Astrocyte of the cerebellum (primary cell): ENCODE results near the gene ARID3B.
A peak's percentile ranks its signal among the peaks of the same experiment; 100 is the strongest.

Experiments
- DNase-seq: peaks from one replicate; pipeline ENCODE4 v3.0.0-alpha.2; 2011; ENCODE audit warnings: low read depth
- H3K4me3 ChIP-seq: 2 replicates; pipeline ENCODE4 v1.5.1; 2011; ENCODE audit warnings: mild to moderate bottlenecking, low read depth, low read length, moderate library complexity
- in situ Hi-C: cut with HindIII; loops from 2 replicates; pipeline ENCODE4 v1.10.0; 2017; ENCODE audit warnings: low sequenced_read_pairs
- TF ChIP-seq, protein P1 (sequence below): IDR thresholded peaks from 2 replicates; pipeline ENCODE4 v1.5.1; 2012; ENCODE audit warnings: low read length, low read depth, moderate library complexity, mild to moderate bottlenecking; ENCODE audit errors: missing control alignments

The ARID3B gene

DNA sequence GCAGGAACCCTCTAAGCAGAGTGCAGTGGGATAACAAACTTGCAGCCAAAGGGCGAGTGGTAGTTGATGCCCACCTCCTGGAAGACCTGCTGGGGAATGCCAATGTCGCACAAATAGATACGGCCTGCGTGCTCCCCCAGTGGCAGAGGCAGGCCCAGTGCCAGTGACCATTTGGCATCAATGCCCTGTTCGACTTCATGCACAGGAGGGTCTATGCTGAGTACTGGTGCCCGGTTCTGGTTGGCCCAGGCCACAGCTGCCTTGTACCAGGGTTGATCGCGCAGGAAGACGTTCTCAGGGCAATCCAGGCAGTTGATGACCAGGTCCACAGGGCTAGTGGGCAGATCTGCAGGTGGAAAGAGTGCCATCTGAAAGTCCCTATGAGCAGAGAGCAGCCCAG, 91.6 kb downstream of the ARID3B start:
- no peak for DNase-seq
- no peak overlapping the region for H3K4me3 ChIP-seq
- TF ChIP-seq, protein P1, sequence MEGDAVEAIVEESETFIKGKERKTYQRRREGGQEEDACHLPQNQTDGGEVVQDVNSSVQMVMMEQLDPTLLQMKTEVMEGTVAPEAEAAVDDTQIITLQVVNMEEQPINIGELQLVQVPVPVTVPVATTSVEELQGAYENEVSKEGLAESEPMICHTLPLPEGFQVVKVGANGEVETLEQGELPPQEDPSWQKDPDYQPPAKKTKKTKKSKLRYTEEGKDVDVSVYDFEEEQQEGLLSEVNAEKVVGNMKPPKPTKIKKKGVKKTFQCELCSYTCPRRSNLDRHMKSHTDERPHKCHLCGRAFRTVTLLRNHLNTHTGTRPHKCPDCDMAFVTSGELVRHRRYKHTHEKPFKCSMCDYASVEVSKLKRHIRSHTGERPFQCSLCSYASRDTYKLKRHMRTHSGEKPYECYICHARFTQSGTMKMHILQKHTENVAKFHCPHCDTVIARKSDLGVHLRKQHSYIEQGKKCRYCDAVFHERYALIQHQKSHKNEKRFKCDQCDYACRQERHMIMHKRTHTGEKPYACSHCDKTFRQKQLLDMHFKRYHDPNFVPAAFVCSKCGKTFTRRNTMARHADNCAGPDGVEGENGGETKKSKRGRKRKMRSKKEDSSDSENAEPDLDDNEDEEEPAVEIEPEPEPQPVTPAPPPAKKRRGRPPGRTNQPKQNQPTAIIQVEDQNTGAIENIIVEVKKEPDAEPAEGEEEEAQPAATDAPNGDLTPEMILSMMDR: no peak
- in situ Hi-C loops: loop anchor here (5.0 to 10.0 kb wide), 3 partner anchors 75 to 258 kb away; no protein-coding TSS in a partner anchor

DNA sequence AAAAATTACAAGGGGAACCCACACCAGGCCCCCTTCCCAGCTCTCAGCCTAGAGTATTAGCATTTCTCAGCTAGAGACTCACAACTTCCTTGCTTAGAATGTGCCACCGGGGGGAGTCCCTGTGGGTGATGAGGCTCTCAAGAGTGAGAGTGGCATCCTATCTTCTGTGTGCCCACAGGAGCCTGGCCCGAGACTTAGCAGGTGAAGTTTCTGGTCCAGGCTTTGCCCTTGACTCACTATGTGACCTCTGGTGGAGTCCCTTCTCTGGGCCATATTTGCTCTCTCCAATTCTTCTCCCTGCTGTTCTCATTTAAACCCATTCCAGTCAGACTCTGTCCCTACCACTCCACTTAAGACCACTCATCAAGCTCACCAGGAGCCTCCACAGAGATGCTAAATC, 92.8 kb downstream of the ARID3B start:
- TF ChIP-seq, protein P1: no peak
- H3K4me3 ChIP-seq: no peak overlapping the region
- in situ Hi-C loops: loop anchor here (5.0 to 10.0 kb wide), 3 partner anchors 74 to 259 kb away; no protein-coding TSS in a partner anchor
- DNase-seq: no peak

DNA sequence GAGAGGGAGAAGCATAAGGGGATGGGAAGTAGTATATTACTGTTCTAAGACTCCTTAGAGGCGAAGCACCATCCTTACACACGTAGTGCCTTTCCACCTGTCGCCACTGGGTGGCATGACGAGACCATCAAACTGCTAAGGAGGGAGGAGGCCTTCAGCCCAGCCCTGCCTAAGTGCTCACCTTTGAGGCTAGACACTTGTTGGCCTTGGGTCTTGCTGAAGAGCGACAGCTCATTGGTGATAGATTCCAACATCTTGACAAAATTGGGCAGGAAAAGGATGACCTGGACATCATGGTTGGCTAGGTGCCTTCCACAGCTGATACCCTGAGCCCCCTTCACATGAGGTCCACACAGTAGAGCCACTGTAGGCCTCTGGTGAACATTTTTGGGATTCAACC, 94.2 kb downstream of the ARID3B start:
- TF ChIP-seq, protein P1: peak; percentile 88
- no peak overlapping the region for H3K4me3 ChIP-seq
- in situ Hi-C loops: loop anchor here (10.0 kb wide), 1 partner anchor 260 kb away; no protein-coding TSS in a partner anchor
- DNase-seq: no peak

DNA sequence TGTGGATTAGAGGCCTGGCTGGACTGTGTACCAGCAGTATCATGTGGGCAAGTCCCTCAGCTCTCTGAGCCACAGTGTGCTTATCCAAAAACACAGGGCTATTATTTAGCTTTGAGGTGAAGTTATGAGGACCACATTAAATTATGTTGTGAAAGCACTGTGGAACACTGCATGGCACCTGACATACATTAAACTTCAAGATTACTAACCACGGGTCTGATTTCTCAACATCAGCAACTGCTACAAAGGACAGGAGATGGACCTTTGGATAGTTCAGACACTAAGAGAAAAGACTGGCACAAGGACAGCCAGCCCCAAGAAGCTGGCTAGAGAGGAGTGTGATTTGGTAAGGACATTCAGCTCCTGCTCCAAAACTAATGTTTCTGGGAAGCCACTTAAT, 96.0 kb downstream of the ARID3B start:
- DNase-seq: no peak
- TF ChIP-seq, protein P1: no peak
- in situ Hi-C loops: loop anchor here (10.0 kb wide), 1 partner anchor 262 kb away; no protein-coding TSS in a partner anchor
- no peak overlapping the region for H3K4me3 ChIP-seq

DNA sequence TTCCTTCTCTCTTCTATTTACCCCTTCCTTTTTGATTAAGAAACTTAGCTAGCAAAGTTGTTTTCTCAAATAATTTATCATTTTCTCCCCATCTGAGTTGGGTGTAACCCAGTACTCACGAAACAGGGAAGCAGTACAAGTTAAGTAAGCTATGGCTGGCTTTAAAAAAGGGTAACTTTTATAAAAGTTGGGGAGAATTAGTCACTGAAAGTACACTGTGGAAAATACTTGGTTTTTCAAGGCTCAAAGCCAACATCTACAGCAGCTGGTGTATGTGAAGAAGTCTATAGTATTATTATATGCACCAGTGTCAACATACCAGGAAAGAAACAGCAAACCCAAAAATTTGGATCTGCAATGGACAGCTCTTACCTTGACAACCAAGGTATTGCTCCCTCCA, 100.1 kb downstream of the ARID3B start:
- DNase-seq: no peak
- TF ChIP-seq, protein P1: no peak
- H3K4me3 ChIP-seq: no peak overlapping the region
- in situ Hi-C loops: no loop called here

DNA sequence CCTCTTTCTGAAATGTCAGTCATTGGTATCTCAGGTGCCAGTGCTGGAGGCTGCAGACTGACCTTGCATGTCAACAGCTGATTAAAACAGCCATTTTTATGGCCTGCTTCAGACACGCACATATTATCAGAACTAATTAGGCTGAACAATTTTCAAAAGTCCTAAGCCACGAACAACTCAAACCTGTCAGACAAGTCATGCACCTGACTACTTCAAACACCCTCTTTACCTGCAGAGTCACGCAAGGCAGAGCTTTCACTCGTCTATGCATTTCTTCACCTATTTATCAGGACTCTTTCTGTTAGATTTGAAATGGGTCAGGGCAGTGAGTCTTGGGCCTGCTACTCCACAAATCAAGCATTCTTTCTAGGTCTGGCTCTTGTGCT, 101.3 kb downstream of the ARID3B start:
- DNase-seq: no peak
- no peak overlapping the region for H3K4me3 ChIP-seq
- in situ Hi-C loops: no loop called here
- TF ChIP-seq, protein P1: no peak
